Activated naive CD4-positive, alpha-beta T cell treated with anti-CD3 and anti-CD28 coated beads, Interleukin-2, amount 50 U/mL, for 16 hours (primary cell): ENCODE results near the gene LIN7A.
"Not testable (repeated sequence)": the region's sequence is repeated elsewhere in the genome, so short reads cannot be mapped to it uniquely, and the experiment has no call there.

Experiments used
- DNase-seq: peaks from one replicate; pipeline ENCODE4 v3.0.0-alpha.2; 2020

LIN7A gene

GRCh38 chr12:80917651-80918050 is 20.1 kb downstream of the LIN7A start:
- no peak for DNase-seq

- no peak for DNase-seq
Observed at GRCh38 chr12:80912901-80913770, 24.6 kb downstream of the LIN7A start.

- DNase-seq, result no peak
Observed at GRCh38 chr12:80909370-80909769, 28.4 kb downstream of the LIN7A start.

- no peak for DNase-seq
Observed at GRCh38 chr12:80902711-80903110, 35.0 kb downstream of the LIN7A start.

- no peak for DNase-seq
Observed at GRCh38 chr12:80901661-80902060, 36.1 kb downstream of the LIN7A start.

GRCh38 chr12:80895240-80895639 is 42.5 kb downstream of the LIN7A start:
- no peak for DNase-seq

GRCh38 chr12:80894179-80894578 is 43.6 kb downstream of the LIN7A start:
- DNase-seq, result no peak

- no peak for DNase-seq
Observed at GRCh38 chr12:80892597-80893445, 44.9 kb downstream of the LIN7A start.

GRCh38 chr12:80884651-80885050 is 53.1 kb downstream of the LIN7A start:
- no peak for DNase-seq

GRCh38 chr12:80881106-80881505 is 56.6 kb downstream of the LIN7A start:
- no peak for DNase-seq

GRCh38 chr12:80878452-80878851 is 59.3 kb downstream of the LIN7A start:
- DNase-seq, result not testable (repeated sequence)

GRCh38 chr12:80877721-80878265 is 59.9 kb downstream of the LIN7A start:
- DNase-seq, result no peak

- DNase-seq, result no peak
Observed at GRCh38 chr12:80872053-80872452, 65.7 kb downstream of the LIN7A start.

- DNase-seq, result no peak
Observed at GRCh38 chr12:80869264-80869663, 68.5 kb downstream of the LIN7A start.

GRCh38 chr12:80868576-80868975 is 69.2 kb downstream of the LIN7A start:
- DNase-seq, result no peak

GRCh38 chr12:80867941-80868340 is 69.8 kb downstream of the LIN7A start:
- no peak for DNase-seq

- no peak for DNase-seq
Observed at GRCh38 chr12:80864046-80864735, 73.5 kb downstream of the LIN7A start.

GRCh38 chr12:80862531-80862930 is 75.2 kb downstream of the LIN7A start:
- no peak for DNase-seq

GRCh38 chr12:80861641-80862378 is 75.9 kb downstream of the LIN7A start:
- no peak for DNase-seq

GRCh38 chr12:80860928-80861327 is 76.8 kb downstream of the LIN7A start:
- no peak for DNase-seq

GRCh38 chr12:80860206-80860605 is 77.5 kb downstream of the LIN7A start:
- DNase-seq, result no peak

GRCh38 chr12:80858356-80858755 is 79.4 kb downstream of the LIN7A start:
- DNase-seq, result no peak
